GM19452 (cell line): ENCODE measurements around the gene MKRN2.
"Not testable (repeated sequence)": the region's sequence is repeated elsewhere in the genome, so short reads cannot be mapped to it uniquely, and the experiment has no call there.

Source experiments
- ATAC-seq: cut with Tn5 transposase; IDR thresholded peaks from one replicate; pipeline ENCODE4 v1.9.1; 2021; ENCODE audit not compliant: unreplicated experiment

MKRN2 gene

DNA sequence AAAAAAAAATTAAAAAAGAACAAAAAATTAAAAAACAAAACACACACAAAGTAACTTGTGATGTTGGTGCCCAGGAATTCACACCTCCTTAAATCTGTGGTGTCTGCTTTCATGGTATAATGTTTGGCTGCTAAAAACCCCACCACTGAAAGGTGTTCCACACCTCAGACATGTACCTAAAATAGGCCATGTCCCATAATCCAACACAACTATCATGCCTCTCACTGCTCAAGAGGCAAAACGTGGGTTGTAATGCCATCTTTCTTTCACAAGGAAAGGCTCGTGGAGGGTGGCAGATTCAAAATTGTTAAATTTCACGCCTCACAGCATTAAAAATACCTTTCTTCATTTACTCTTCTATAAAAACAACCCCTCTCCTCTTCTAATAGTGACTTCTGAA, 29.5 kb downstream of the MKRN2 start:
- ATAC-seq: peak; percentile 16

GRCh38 chr3:12588039-12589009, 31.4 kb downstream of the MKRN2 start:
- ATAC-seq: no peak

- ATAC-seq: no peak
These were observed 33.2 kb downstream of the MKRN2 start for GRCh38 chr3:12590096-12590495.

DNA sequence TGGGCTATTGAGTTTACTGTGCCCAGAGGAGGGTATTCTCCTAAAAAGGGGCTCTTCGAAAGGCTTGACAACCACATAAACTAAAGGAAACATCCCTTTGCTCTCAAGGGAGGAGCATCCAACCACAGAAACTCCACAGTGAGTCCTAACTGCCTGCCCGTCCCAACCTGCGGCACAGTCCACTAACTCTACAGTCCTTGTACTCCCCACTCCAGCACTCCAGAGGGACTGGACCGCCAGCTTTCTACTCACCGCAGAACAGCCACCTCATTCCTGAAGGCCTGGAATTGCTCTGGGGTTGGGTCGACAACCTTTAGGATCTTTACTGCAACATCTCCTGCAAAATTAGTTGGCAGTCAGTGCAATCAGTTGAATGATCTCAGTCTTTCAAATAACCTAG, 34.6 kb downstream of the MKRN2 start:
- no peak for ATAC-seq

- ATAC-seq: no peak
These were observed 35.3 kb downstream of the MKRN2 start for GRCh38 chr3:12591997-12592715.

GRCh38 chr3:12593473-12593872, 36.6 kb downstream of the MKRN2 start:
- no peak for ATAC-seq

DNA sequence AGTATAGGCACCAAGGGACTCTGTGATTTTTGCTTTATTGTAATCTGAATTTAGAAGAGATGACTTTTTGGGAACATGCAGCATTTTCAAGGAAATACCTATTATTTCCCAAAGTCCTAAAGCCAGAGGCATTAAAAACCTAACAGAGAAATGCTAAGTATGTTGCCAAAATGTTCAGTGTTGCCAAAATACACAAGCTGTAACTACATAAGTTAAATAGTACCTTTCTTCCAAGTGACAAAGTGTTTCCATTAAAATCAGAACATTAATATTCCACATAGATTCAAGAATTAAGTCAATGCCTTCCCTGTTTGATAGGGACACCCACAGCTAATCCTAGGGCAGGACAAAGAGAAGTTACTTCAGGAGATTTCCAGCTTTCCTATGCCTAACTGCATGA, 42.0 kb downstream of the MKRN2 start:
- ATAC-seq: no peak

DNA sequence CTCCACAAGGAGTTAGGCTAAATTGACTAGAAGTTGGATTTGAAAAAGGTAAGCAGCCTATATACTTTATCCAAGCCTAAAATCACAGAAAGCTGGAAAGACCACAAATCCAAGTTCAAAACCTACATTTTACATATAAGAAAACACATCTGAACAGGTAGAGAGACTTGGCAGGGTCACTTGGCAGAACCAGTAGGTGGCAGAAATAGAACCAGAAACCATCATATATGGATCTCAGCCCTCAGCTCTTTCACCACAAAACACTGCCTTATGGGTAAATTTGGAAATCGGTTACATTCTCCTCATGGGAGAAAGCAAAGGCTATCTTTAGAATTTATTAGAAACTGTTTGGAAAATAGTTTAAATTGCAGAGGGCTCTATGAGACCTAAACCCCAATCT, 44.2 kb downstream of the MKRN2 start:
- ATAC-seq: no peak

DNA sequence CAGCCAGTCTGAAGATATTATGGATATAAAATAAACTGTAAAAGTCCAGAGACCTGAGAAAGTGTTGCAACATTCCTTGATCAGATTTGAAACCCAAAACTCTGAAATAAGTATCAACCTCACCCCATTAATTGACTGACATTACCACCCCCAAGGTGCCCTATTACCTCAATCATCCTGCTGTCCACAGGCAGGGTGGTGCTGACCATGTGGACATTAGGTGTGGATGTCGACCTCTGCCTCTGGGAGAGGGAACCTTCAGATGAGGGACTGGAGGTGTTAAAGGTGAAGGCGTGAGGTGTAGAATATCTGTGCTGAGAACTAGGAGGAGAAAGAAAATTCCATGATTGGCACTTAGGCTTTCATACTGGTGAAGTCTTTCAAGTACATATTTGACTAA, 47.1 kb downstream of the MKRN2 start:
- no peak for ATAC-seq

- no peak for ATAC-seq
These were observed 51.5 kb downstream of the MKRN2 start for GRCh38 chr3:12608376-12608775.

GRCh38 chr3:12611117-12611516, 54.2 kb downstream of the MKRN2 start:
- no peak for ATAC-seq

DNA sequence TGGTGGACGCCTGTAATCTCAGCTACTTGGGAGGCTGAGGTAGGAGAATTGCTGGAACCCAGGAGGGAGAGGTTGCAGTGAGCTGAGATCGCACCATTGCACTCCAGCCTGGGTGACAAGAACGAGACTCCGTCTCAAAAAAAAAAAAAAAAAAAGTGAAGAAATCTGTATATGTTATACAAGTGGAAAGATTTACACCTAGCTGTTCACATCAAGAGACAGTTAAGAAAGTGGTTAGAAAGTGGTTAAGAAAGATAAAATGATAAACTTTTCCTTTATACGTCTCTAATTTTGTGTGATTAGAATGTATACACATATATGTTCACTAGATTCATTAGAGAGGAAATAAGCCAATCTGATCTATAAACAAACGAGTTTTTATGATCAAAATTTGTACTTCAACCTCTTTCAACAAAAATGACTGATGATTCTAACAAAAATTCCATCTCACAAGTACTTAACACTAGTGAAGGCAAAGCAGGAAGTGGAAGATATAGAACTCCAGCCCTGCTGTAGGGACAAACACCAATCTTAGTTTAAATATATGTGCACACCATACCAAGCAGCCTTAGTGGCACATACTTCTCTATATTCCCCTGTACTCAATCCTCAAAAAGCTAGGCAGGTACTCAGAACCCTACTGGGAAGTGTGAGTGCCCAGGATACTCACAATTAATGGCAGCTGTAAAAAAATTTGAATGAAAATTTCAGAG, 55.8 kb downstream of the MKRN2 start:
- ATAC-seq: no peak

- ATAC-seq: no peak
These were observed 56.4 kb downstream of the MKRN2 start for GRCh38 chr3:12613250-12613649.

- no peak for ATAC-seq
These were observed 58.4 kb downstream of the MKRN2 start for GRCh38 chr3:12615266-12615665.

- ATAC-seq: no peak
These were observed 61.5 kb downstream of the MKRN2 start for GRCh38 chr3:12618426-12618825.

DNA sequence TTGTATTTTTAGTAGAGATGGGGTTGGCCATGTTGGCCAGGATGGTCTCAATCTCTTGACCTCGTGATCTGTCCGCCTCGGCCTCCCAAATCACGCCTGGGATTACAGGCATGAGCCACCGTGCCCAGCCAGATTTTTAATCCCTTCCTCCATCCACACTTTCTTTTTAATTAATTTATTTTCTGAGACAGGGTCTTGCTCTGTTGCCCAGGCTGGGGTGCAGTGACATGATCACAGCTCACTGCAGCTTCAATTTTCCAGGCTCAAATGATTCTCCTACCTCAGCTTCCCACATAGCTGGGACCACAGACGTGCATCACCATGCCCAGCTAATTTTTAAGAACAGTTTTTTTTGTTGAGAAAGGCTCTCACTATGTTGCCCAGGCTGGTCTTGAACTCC, 63.4 kb downstream of the MKRN2 start:
- no peak for ATAC-seq

DNA sequence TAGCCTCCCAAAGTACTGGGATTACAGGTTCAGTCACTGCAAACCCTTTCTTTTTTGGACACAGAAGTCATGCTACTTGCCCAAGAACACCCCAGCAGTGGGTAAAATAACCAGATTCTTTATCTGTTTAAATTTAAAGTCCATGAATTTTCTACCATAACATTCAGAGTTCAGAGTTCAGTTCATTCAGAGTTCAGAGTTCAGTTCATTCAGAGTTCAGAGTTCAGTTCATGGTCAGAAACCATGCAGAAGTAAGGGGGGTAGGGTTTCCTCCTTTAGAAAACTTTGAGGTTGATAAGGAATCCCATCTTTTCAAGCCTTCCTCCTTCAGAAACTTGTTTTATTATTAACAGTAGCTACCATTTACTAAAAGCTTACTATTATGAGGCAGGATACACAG, 63.8 kb downstream of the MKRN2 start:
- no peak for ATAC-seq

DNA sequence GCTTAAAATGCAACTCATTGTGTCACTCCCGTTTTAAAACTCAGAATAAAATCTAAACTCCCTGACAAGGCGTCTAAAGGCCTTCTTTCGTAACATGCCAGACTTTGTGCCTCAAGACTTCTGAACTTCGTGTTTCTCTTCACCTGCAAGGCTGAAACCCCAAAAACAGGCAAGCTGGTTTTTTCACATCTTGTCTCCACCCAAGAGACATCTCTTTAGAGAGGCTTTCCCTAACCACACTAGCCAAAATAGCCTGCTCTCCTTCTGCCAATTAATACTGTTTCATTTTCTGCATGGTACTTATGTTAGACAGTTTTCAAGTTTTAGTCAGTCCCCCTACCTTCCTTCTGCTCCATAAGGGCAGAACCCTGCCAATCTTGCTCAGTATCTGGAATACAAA, 65.4 kb downstream of the MKRN2 start:
- no peak for ATAC-seq

DNA sequence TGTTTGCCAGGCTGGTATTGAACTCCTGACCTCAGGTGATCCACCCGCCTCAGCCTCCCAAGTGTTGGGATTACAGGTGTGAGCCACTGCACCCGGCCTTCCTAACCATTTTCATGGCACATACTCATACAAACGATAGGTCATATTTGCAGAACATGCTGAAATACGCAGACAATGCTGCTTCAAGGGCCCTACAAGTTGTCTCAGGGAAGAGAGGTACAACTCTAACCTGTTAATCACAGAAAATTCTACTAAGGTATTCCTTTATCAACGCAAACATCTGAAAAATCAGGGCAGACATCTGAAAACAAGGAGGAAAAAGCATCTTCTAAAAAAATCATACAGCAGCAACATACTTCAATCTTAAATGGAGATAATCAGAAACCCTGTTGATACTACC, 67.2 kb downstream of the MKRN2 start:
- no peak for ATAC-seq

- not testable (repeated sequence) for ATAC-seq
These were observed 68.1 kb downstream of the MKRN2 start for GRCh38 chr3:12624964-12625363.

GRCh38 chr3:12627370-12627769, 70.5 kb downstream of the MKRN2 start:
- ATAC-seq: no peak

DNA sequence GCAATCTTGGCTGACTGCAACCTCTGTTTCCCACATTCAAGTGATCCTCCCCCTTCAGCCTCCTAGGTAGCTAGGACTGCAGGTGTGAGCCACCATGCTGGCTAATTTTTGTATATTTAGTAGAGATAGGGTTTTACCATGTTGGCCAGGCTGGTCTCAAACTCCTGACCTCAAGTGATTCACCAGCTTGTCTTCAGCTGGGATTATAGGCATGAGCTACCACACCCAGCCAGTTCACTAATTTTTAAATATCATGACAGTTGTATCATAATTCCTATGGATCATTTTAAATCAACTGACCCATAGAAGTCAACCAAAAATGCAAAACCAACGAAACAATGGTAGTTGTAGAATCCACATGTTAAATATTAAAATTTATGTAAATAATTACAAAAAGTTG, 71.9 kb downstream of the MKRN2 start:
- no peak for ATAC-seq
